ENCODE results near the gene PP2D1. TPM values are rescaled to one million over a fixed set of nuclear protein-coding genes. Genes with fewer than 3 reads are reported as not detected.
A peak's percentile ranks its signal among the peaks of the same experiment; 100 is the strongest.

The PP2D1 gene
- polyA plus RNA-seq, 3 donors: 0.41 to 0.56 TPM; not detected in 1

- no peak for TF ChIP-seq CTCF (IDR thresholded peaks at IDR 0.05)
- H3K27ac ChIP-seq (ENCODE audit: low read depth in 1 of 2, low read length in 2 of 2): no peak overlapping the region
- no peak overlapping the region for H3K9ac ChIP-seq (ENCODE audit: insufficient read depth, low read length, poor library complexity, severe bottlenecking)
- H2AFZ ChIP-seq (ENCODE audit: insufficient read depth, low read depth, low read length, poor library complexity, severe bottlenecking): no peak overlapping the region
- H3K79me2 ChIP-seq (ENCODE audit: insufficient read depth, low read length): no peaks in the 10 kb centered on the region
- H3K36me3 ChIP-seq (replicated peaks in 1 of 2; ENCODE audit: control insufficient read depth in 1 of 2, insufficient read depth in 2 of 2, low read length in 2 of 2): no peaks in the 10 kb centered on the region
- intact Hi-C loops (cut with micrococcal nuclease): no loop called here
- WGBS (ENCODE audit: insufficient coverage): no CpG with 5 or more reads among the region's 1 CpG
- H3K27ac Mint-ChIP-seq: no peak overlapping the region
- H3K4me3 ChIP-seq (replicated peaks in 1 of 3; ENCODE audit: low read depth in 2 of 3, low read length in 3 of 3): no peak overlapping the region
- no peaks in the 10 kb centered on the region for H3K9me3 ChIP-seq (replicated peaks in 1 of 2; ENCODE audit: control insufficient read depth in 1 of 2, insufficient read depth in 1 of 2, low read length in 2 of 2)
- H3K4me3 Mint-ChIP-seq: peak overlapping the region in 1 of 2 donors; percentile 1
- H3K36me3 Mint-ChIP-seq: peaks cover 0 to 5% of the 10 kb centered on the region in 2 donors
- H3K27me3 Mint-ChIP-seq (ENCODE audit: low read depth in 3 of 3): peaks cover 12 to 31% (median 15%) of the 10 kb centered on the region in 3 donors
- H3K4me1 ChIP-seq (ENCODE audit: control insufficient read depth in 1 of 2, insufficient read depth in 2 of 2, low read length in 2 of 2): no peaks in the 10 kb centered on the region
- H3K4me2 ChIP-seq (replicated peaks; ENCODE audit: extremely low read depth, low read length, poor library complexity, severe bottlenecking): no peak overlapping the region
- peaks cover 7% of the 10 kb centered on the region for H3K4me1 Mint-ChIP-seq
- H3K27me3 ChIP-seq (ENCODE audit: control insufficient read depth in 2 of 2, insufficient read depth in 2 of 2, low read length in 2 of 2): peaks cover 6 to 12% of the 10 kb centered on the region in 2 donors
- H4K20me1 ChIP-seq (ENCODE audit: insufficient read depth, low read length): no peaks in the 10 kb centered on the region
- DNase-seq: no peak
- H3K9me3 Mint-ChIP-seq: peaks cover 0 to 5% (median 0%) of the 10 kb centered on the region in 7 donors
Observed at GRCh38 chr3:19938295-19938627, 73.8 kb downstream of the PP2D1 start.

- Histone ChIP-seq H3K9me3 (replicated peaks in 1 of 2; ENCODE audit: control insufficient read depth in 1 of 2, insufficient read depth in 1 of 2, low read length in 2 of 2) (no peaks in the 10 kb centered on the region), H3K9ac (ENCODE audit: insufficient read depth, low read length, poor library complexity, severe bottlenecking) (no peak overlapping the region), H3K27ac (ENCODE audit: low read depth in 1 of 2, low read length in 2 of 2) (no peak overlapping the region), H3K36me3 (replicated peaks in 1 of 2; ENCODE audit: control insufficient read depth in 1 of 2, insufficient read depth in 2 of 2, low read length in 2 of 2) (no peaks in the 10 kb centered on the region), H3K4me3 (replicated peaks in 1 of 3; ENCODE audit: low read depth in 2 of 3, low read length in 3 of 3) (no peak overlapping the region), H2AFZ (ENCODE audit: insufficient read depth, low read depth, low read length, poor library complexity, severe bottlenecking) (no peak overlapping the region), H3K27me3 (ENCODE audit: control insufficient read depth in 2 of 2, insufficient read depth in 2 of 2, low read length in 2 of 2) (peaks cover 9 to 14% of the 10 kb centered on the region in 2 donors), H4K20me1 (ENCODE audit: insufficient read depth, low read length) (no peaks in the 10 kb centered on the region), H3K4me2 (replicated peaks; ENCODE audit: extremely low read depth, low read length, poor library complexity, severe bottlenecking) (no peak overlapping the region), H3K79me2 (ENCODE audit: insufficient read depth, low read length) (no peaks in the 10 kb centered on the region), H3K4me1 (ENCODE audit: control insufficient read depth in 1 of 2, insufficient read depth in 2 of 2, low read length in 2 of 2) (peaks cover 2% of the 10 kb centered on the region in 2 donors)
- 40% methylated on average over 1 of the region's 7 CpGs for WGBS (ENCODE audit: insufficient coverage)
- no peak for DNase-seq
- Mint-ChIP-seq H3K4me3 (no peak overlapping the region), H3K4me1 (peaks cover 10% of the 10 kb centered on the region), H3K27me3 (ENCODE audit: low read depth in 3 of 3) (peaks cover 15 to 37% (median 16%) of the 10 kb centered on the region in 3 donors), H3K27ac (peak overlapping the region in 1 of 7 donors; percentile 4), H3K9me3 (peaks cover 0 to 5% (median 0%) of the 10 kb centered on the region in 7 donors), H3K36me3 (peaks cover 0 to 5% of the 10 kb centered on the region in 2 donors)
- TF ChIP-seq CTCF (IDR thresholded peaks at IDR 0.05): no peak
- intact Hi-C loops (cut with micrococcal nuclease): no loop called here
Observed at GRCh38 chr3:19937459-19938294, 74.4 kb downstream of the PP2D1 start.

Small RNA genes within 50 kb of the gene (small RNA-seq; reads per million reads assigned to genes)
- gene RNU4-85P (ENCODE audit: insufficient read length, low read depth): not detected
- not detected for gene RPL39P18 (ENCODE audit: insufficient read length, low read depth)

Other genes starting within 250 kb of the PP2D1 start
- gene EFHB, start 78.0 kb downstream of the PP2D1 start, polyA plus RNA-seq: under 1 TPM; 0.16 to 0.80 (median 0.73) TPM
- 10 to 100 TPM; 25.7 to 60.2 (median 33.8) TPM for gene RAB5A, start 65.2 kb downstream of the PP2D1 start, polyA plus RNA-seq
- 10 to 100 TPM in 1 of 3 donors, 1 to 10 TPM in 2; 2.7 to 14.6 (median 3.5) TPM for gene KAT2B, start 28.2 kb upstream of the PP2D1 start, polyA plus RNA-seq
- gene SGO1, start 173.9 kb upstream of the PP2D1 start, polyA plus RNA-seq: under 1 TPM; 0.07 to 0.42 (median 0.15) TPM

Data from CD14-positive monocyte (primary cell).